VCaP (cell line): Measurements from ENCODE around the gene CMTM5.

Source experiments
- H3K27ac ChIP-seq: fragments of 450-650 bp; 2 replicates; pipeline ENCODE4 v1.5.1; 2017
- TF ChIP-seq, protein P1 (sequence below): fragments of 450-650 bp; conservative IDR thresholded peaks from 2 replicates; pipeline ENCODE4 v1.5.1; 2017; ENCODE audit warnings: mild to moderate bottlenecking, moderate library complexity

CMTM5 gene

DNA sequence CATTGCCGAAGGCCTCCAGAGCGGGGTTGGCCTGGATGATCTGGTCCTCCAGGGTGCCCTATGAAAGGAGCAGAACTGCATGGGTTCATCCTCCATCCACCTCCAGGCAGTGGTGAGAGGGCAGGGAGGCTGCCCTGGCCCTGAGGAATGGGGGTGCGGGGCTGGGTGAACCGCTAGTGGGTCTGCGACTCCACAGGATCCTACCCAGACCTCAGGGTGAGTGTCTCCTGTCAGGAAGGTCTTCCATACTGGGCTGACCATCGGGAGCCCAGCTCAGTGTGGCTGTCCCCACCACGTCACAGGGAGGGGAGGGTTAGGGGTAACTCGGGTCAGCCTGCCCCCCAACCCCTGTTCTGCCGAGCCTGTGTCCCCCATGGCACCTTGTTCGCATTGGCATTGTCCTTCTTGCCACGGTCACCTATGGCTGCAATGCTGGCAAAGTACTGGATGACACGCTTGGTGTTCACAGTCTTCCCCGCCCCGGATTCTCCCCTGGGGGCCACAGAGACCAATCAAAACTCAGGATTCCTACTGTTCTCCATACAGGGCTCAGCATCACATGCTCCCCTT lies 27.6 kb downstream of the CMTM5 start:
- no peak overlapping the region for H3K27ac ChIP-seq
- TF ChIP-seq, protein P1, sequence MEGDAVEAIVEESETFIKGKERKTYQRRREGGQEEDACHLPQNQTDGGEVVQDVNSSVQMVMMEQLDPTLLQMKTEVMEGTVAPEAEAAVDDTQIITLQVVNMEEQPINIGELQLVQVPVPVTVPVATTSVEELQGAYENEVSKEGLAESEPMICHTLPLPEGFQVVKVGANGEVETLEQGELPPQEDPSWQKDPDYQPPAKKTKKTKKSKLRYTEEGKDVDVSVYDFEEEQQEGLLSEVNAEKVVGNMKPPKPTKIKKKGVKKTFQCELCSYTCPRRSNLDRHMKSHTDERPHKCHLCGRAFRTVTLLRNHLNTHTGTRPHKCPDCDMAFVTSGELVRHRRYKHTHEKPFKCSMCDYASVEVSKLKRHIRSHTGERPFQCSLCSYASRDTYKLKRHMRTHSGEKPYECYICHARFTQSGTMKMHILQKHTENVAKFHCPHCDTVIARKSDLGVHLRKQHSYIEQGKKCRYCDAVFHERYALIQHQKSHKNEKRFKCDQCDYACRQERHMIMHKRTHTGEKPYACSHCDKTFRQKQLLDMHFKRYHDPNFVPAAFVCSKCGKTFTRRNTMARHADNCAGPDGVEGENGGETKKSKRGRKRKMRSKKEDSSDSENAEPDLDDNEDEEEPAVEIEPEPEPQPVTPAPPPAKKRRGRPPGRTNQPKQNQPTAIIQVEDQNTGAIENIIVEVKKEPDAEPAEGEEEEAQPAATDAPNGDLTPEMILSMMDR, result no peak

DNA sequence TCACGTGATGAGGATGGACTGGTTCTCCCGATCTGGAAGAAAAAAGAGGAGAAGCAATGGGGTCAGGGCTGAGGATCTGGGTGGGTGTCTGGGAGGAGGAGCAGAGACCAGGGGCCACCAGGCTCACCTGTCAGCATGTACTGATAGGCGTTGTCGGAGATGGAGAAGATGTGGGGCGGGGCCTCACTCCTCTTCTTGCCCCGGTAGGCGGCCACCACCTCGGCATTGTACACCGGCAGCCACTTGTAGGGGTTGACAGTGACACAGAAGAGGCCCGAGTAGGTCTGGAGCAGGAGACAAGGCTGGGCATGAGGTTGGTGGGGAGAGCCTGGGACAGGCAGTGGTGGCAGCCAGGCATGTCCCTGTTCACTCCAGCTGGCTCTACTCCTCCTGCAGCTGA lies 28.2 kb downstream of the CMTM5 start:
- TF ChIP-seq, protein P1, result no peak
- no peak overlapping the region for H3K27ac ChIP-seq

GRCh38 chr14:23405516-23406025 lies 28.7 kb downstream of the CMTM5 start:
- TF ChIP-seq, protein P1, result no peak
- H3K27ac ChIP-seq, result no peak overlapping the region

DNA sequence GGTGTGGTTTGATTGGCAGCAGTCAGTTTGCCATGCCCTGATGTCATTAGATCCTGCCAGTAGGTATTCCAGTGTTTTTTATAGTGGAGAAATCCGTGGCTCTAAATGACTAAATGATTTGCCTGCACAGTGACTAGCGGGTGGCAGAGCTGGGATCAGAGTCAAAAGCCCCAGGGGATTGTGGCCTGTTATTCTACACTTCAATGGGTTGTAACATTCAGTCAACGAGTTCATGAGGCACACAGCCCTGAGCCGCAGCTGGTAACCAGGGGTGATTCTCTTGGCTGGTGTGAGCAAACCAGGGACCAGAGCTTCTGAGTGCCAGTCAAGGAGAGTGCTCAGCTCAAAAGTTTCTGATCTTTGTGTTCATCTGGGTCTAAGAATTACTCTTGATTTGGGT lies 29.4 kb downstream of the CMTM5 start:
- TF ChIP-seq, protein P1, result no peak
- H3K27ac ChIP-seq, result no peak overlapping the region

DNA sequence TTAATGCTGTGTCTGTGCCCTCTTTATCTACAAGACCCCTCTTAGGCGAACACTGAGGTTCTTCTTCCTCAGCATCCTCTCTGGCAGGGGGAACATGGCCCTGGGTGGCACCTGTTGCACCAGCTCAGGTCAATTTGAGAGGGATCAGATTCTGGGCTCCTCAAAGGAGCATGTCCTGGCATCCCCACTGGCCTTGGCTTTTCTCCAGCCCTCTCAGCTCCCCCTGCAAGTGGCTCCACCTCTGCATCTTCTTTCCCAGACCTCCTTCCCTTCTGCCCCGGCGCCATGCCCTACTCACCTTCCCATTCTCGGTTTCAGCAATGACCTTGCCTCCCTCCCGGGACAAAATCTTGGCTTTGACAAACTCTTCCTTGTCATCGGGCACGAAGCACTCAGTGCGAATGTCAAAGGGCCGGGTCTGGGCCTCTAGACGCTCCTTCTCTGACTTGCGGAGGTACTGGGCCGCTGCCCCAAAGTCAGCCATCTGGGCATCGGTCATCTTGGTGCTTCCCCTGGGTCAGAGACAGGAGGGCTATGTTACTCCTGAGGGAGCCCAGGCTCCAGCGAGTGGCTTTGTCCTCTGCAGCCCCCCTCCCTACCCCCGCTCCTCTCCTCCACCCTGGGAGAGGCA lies 30.0 kb downstream of the CMTM5 start:
- TF ChIP-seq, protein P1, result no peak
- no peak overlapping the region for H3K27ac ChIP-seq

GRCh38 chr14:23407516-23408306 lies 30.9 kb downstream of the CMTM5 start, which contains the start of gene MYH6:
Gene MYH6, minus strand, starts transcription at chr14:23408273. Its CDS starts 1,050 bp downstream, at chr14:23407223.
- no peak within 1 kb of the TSS for H3K27ac ChIP-seq
- TF ChIP-seq, protein P1, result no peak

GRCh38 chr14:23408307-23408630 lies 31.4 kb downstream of the CMTM5 start:
- TF ChIP-seq, protein P1, result no peak
- no peak overlapping the region for H3K27ac ChIP-seq
